Measurements from ENCODE around the gene INTS15. TPM values are rescaled to one million over a fixed set of nuclear protein-coding genes. Genes with fewer than 3 reads are reported as not detected.

INTS15 gene
- polyA plus RNA-seq, 1 of the 3 experiments (the other 2 are of a cell fraction): 39.1 TPM

- no peak for TF ChIP-seq REST (IDR thresholded peaks at IDR 0.05; ENCODE audit: low read depth, low read length)
- TF ChIP-seq GATA2 (CRISPR knock-in tag; IDR thresholded peaks at IDR 0.05): no peak
- no peak for TF ChIP-seq RXRA (IDR thresholded peaks at IDR 0.05; ENCODE audit: borderline replicate concordance, low read depth)
Observed at GRCh38 chr7:6651851-6652445, 62.1 kb downstream of the INTS15 start (continued).

GRCh38 chr7:6652446-6653011 lies 62.7 kb downstream of the INTS15 start:
- no peak for DNase-seq
- WGBS (ENCODE audit: low lambda C conversion rate): 98% methylated on average over 56 of the region's 75 CpGs
- CTCF ChIA-PET: interaction anchor here (0.6 kb wide), 1 partner anchor 65 kb away, joined by 3 read pairs; no protein-coding TSS in a partner anchor

More at GRCh38 chr7:6652446-6653011, 62.7 kb downstream of the INTS15 start:
- TF ChIP-seq TEAD4 (IDR thresholded peaks at IDR 0.05; ENCODE audit: borderline replicate concordance, insufficient read depth) (no peak), REST (IDR thresholded peaks at IDR 0.05; ENCODE audit: low read depth, low read length) (no peak), GABPA (IDR thresholded peaks at IDR 0.05; ENCODE audit: low read depth) (no peak), MEF2A (IDR thresholded peaks at IDR 0.05; ENCODE audit: borderline replicate concordance, low read depth) (no peak), CHD2 (IDR thresholded peaks at IDR 0.05; ENCODE audit: low read length, partially characterized antibody) (no peak), SIN3A (IDR thresholded peaks at IDR 0.05; ENCODE audit: borderline replicate concordance, low read depth, low read length) (no peak), YY1 (IDR thresholded peaks at IDR 0.05; ENCODE audit: low read depth) (no peak), RCOR1 (IDR thresholded peaks at IDR 0.05; ENCODE audit: low read length) (no peak), POLR2AphosphoS5 (IDR thresholded peaks at IDR 0.05; ENCODE audit: low read depth, low read length) (no peak), FOXJ3 (CRISPR knock-in tag; IDR thresholded peaks at IDR 0.05) (no peak), FOXM1 (IDR thresholded peaks at IDR 0.05; ENCODE audit: low read depth) (no peak), TAF1 (IDR thresholded peaks at IDR 0.05; ENCODE audit: borderline replicate concordance, low read depth, low read length) (no peak), CTCF (IDR thresholded peaks at IDR 0.05) (no peak), TCF12 (IDR thresholded peaks at IDR 0.05) (no peak), EP300 (IDR thresholded peaks at IDR 0.05; ENCODE audit: borderline replicate concordance in 1 of 2, low read depth in 1 of 2, low read length in 1 of 2) (no peak), RFX5 (IDR thresholded peaks at IDR 0.05; ENCODE audit: low read length) (no peak), SMC3 (IDR thresholded peaks at IDR 0.05; ENCODE audit: low read depth, low read length) (no peak)
- no peaks in the 10 kb centered on the region for H3K9me3 ChIP-seq
- no peak overlapping the region for H3K4me2 ChIP-seq
- H3K79me2 ChIP-seq (ENCODE audit: insufficient read depth): no peaks in the 10 kb centered on the region
- peak overlapping the region in 1 of 2 experiments; percentile 12; a peak in 1 of 4 replicates for H3K4me3 ChIP-seq (ENCODE audit: low read depth in 2 of 2, low read length in 1 of 2)
- H4K20me1 ChIP-seq (ENCODE audit: insufficient read depth): 0 out of 2 replicates have a peak, but pooled peaks cover 6% of the 10 kb centered on the region
- H3K36me3 ChIP-seq (replicated peaks in 1 of 2; ENCODE audit: control insufficient read depth in 1 of 2, insufficient read depth in 2 of 2, low read length in 1 of 2): peaks cover 39 to 72% of the 10 kb centered on the region in 2 experiments
- H3K9ac ChIP-seq: no peak overlapping the region
- H2AFZ ChIP-seq (ENCODE audit: low read depth): no peak overlapping the region
- no peaks in the 10 kb centered on the region for H3K9me2 ChIP-seq
- no peak overlapping the region for H3K27ac ChIP-seq (ENCODE audit: low read depth in 2 of 2, low read length in 1 of 2)
- no peaks in the 10 kb centered on the region for H3K4me1 ChIP-seq (ENCODE audit: control insufficient read depth in 1 of 2, insufficient read depth in 2 of 2, low read depth in 1 of 2, low read length in 1 of 2)
- no peaks in the 10 kb centered on the region for H3K27me3 ChIP-seq (ENCODE audit: insufficient read depth)
- H3F3A ChIP-seq (replicated peaks; ENCODE audit: insufficient read depth): peaks cover 7% of the 10 kb centered on the region
- POLR2A ChIA-PET: no interaction called here
